HT1080 (cell line): ENCODE measurements around the gene SF3B2. TPM values are rescaled to one million over a fixed set of nuclear protein-coding genes. Genes with fewer than 3 reads are reported as not detected.
A peak's percentile ranks its signal among the peaks of the same experiment; 100 is the strongest.
"Not testable (repeated sequence)": the region's sequence is repeated elsewhere in the genome, so short reads cannot be mapped to it uniquely, and the experiment has no call there.

Experiments
- DNase-seq: peaks from one replicate; pipeline ENCODE4 v3.0.0-alpha.2; 2015; ENCODE audit warnings: low read depth
- polyA plus RNA-seq, 2 experiments: library from polyadenylated mRNA; depleted of rRNA; stranded (reverse); fragments of >200 nt; gene quantifications; 2 replicates each; pipeline ENCODE4 v1.2.3, GENCODE V29; 2015
- total RNA-seq: library from RNA; depleted of rRNA; stranded (reverse); fragments of >200 nt; shearing (Covaris generic); gene quantifications from 2 replicates; pipeline ENCODE4 v1.2.3, GENCODE V29; 2014; rRNA removed

The SF3B2 gene, protein sequence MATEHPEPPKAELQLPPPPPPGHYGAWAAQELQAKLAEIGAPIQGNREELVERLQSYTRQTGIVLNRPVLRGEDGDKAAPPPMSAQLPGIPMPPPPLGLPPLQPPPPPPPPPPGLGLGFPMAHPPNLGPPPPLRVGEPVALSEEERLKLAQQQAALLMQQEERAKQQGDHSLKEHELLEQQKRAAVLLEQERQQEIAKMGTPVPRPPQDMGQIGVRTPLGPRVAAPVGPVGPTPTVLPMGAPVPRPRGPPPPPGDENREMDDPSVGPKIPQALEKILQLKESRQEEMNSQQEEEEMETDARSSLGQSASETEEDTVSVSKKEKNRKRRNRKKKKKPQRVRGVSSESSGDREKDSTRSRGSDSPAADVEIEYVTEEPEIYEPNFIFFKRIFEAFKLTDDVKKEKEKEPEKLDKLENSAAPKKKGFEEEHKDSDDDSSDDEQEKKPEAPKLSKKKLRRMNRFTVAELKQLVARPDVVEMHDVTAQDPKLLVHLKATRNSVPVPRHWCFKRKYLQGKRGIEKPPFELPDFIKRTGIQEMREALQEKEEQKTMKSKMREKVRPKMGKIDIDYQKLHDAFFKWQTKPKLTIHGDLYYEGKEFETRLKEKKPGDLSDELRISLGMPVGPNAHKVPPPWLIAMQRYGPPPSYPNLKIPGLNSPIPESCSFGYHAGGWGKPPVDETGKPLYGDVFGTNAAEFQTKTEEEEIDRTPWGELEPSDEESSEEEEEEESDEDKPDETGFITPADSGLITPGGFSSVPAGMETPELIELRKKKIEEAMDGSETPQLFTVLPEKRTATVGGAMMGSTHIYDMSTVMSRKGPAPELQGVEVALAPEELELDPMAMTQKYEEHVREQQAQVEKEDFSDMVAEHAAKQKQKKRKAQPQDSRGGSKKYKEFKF
- total RNA-seq: 230 and 239 TPM in 2 replicates
- polyA plus RNA-seq (2015; cell fraction: cytosol; rRNA removed): 160 and 162 TPM in 2 replicates
- 304 and 323 TPM in 2 replicates for polyA plus RNA-seq (2015; cell fraction: nucleus; rRNA removed)

DNA sequence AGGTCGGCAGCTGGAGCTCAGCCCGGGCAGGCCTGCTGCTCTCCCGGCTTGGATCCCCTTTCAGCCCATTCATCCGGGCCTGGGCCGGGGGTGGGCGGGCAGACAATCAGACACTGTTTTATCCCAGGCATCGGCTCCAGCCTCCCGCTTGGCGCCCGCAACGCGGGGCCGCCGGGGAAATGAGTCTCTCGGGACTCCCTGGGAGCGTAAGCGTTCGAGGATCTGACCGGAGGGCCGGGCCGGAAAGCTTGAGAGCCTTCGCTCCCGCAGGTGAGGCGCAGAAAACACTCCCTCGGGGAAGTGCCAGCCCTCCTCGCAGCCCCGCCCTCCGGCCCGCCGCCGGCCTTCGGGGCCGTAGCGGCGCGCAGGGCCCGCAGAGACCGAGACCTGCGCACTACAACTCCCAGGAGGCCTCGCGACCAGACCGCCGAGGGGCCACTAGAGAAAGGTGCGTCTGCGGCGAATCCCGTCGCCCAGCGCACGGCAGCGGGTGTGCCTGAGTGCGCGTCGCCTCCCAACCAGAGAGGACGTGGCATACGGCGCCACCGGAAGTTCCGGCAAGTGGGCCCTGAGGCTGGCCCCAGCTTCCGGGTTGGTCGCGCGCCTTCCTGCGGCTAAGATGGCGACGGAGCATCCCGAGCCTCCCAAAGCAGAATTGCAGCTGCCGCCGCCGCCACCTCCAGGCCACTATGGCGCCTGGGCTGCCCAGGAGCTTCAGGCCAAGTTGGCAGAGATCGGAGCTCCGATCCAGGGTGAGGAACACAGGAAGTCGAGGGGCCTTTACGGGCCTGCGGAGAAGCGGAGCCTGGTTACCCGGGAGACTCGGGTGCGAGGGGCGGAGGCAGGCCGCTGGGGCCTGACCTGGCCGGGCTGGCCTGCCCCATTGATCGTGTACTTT, at the start of gene SF3B2:
TSS of gene SF3B2 (plus strand) at position 599 of the 898 bp plus-strand sequence. CDS start at position 620, 21 bp downstream.
- peak; percentile 99 for DNase-seq

DNA sequence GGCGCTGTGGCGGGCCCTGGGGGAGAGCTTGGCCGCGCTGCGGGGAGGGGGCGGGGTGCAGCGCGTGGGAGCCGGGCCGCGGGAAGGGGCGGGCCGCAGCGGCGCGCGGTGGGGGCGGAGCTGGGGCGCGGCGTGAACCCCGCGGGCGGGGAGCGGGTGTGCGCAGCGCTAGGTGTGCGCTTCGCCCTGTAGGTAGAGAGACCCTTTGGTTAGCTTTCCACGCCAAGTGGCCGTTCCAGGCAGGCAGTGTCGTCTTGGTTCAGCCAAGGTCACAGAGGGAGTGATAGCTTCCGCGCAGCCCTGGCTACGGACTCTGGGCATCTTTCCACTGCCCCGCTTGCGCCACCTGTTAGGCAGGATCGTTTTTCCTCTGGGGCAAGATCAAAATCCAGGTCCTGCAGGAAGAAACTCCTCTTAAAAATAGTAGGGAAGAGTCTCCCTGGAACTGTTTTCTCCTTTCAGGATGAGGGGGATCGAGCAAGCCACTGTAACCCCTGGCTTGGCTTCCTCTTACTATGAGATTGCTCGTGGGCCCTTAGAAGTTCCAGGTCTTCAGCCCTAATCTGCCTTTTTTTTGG, 49.4 kb upstream of the SF3B2 start:
- no peak for DNase-seq

DNA sequence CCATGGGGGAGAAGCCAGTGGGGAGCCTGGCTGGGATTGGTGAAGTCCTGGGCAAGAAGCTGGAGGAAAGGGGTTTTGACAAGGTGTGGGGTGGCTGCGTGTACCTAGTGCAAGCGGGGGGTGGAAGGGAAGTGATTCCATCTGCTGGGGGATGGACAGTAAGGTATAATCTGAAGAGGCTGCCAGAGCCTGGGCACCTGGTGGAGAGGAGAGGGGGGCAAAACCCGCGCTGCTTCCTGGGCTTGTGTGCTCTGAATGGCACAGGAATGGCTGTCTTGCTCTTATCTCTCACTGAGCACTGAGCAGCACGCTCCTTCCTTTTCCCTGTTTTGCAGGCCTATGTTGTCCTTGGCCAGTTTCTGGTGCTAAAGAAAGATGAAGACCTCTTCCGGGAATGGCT, 48.9 kb upstream of the SF3B2 start:
- no peak for DNase-seq

DNA sequence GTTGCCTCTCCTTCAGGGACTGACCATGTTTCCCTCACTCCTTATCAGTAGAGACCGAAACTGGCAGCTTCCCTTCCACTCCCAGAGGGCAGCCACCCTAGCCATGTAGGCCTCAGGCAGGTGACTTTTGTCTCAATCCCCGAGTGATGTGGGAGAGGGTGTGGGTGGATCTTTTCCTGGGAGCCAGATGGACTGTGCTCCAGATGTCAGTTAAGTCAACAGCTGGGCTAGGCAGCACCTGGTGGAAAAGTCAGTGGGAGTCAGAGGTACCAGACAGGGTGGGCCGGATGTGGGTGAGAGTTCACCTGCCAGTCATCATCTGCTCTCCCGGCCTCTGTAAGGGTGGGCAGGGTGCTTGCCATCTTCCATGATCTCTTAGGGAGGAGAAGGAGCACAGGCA, 48.0 kb upstream of the SF3B2 start:
- DNase-seq: no peak

DNA sequence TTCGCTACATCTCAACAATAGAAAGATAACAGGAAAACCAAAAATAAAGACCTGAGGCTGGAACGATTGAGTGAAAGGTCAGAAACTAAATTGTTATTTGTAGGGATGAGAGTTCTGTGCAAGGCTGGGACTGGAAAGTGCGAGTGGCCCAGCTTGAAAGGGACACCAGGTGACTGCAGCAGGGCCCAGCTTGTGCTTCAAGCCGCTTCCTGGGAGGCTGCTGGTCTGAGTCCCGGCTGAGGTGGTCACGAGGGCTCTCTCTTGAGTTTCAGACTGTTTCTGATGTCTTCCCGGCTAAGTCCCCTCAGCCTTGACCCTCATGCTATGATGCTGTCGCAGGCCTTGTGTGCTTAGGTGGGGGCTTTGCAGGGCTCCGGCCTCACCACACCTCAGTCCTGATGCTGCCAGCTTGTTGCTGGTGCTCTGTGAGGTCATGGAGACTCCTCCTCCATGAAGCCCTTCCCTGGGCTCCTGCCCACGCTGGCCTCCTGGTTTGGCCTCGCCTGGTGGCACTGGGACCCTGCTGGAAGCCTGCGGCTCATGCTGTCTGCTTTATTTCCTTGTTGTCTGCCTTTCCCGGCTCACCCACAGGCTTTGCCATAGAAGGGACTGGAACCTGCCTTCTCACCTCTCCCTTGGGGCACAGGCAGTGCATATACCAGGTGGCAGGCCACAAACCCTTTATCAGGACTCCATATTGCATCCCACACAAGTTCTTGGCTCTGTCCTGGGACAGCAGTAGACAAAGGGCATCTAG, 45.9 kb upstream of the SF3B2 start:
- DNase-seq: no peak

DNA sequence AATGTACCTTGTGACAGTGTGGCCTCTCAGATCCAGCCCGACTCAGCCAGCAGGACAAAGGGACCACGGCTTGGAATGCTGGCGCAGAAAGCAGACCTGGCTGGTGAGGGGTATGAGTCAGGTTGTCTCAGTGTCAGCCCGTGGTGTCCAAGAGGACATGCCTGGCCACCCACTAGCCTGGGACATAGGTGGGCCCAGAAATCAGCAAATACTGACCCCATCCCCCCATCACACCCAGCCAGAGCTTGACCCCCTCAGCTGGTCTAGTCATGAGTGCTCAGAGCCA, 45.3 kb upstream of the SF3B2 start:
- DNase-seq: no peak

DNA sequence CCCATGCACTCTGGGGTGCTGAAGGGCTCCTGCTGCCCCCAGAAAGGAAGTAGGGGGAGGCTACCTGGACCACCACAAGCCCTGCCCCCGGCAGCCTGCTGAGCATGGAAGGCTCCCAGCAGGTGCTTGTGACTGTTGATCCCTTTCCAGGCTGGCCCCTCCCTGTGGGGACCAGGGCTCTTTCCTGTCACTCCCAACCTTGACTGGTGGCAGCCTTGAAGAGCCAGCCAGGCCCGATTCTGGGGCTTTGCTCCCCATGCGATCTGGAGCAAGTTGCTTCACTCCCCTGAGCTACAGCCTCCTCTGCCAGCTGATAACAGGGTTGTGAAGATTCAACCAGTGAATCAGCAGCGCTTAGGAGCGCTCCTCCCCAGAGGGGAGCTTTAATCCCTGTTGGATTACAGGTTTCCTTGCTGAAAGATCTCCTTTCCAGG, 44.9 kb upstream of the SF3B2 start:
- no peak for DNase-seq

DNA sequence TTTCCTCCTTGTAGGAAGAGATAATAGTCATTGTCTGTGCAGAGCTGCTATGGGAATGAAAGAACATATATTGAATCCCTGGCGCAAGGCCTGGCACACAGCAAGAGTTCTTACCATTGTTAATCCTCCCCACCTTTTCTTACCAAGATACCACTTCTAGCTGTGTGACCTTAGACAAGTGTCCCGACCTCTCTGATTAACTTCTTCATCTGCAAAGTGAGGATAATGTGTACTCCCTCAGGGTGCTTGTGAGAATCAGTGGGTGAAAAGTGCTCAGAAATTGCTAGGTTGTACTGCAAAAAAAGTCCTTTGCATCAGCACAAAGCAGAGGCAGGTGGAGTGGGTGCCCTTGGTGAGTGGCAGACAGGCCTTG, 44.1 kb upstream of the SF3B2 start:
- no peak for DNase-seq

DNA sequence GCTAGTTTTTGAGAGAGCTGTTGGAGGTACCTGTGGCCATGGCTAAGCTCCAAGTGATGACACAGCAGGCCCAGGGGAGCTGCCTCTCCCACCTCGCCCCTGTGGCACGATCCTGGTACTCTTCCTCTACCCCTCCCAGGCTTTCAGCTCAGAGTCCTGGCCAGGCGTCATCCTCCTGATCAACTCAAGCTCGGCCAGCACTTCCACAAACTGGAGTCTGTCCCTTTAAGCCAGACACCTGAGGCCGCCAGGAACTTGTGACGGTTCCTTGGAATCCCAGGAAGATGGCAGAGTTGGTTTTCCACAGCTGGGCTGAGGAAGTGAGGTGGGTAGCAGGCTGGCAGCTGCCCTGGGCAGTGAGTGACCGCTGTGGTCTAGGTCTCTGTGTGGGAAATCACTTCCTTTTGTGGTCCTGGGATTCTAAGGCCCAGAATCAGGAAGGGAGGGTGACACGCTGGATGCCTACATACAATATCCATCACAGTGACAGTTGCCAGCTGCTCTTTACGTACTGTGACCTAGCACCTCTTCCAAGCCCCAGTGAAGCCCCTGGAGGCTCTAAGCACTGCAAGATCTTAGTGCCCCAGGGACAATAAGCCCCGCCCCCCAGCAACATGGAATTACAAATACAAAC, 43.6 kb upstream of the SF3B2 start:
- peak; percentile 80 for DNase-seq

DNA sequence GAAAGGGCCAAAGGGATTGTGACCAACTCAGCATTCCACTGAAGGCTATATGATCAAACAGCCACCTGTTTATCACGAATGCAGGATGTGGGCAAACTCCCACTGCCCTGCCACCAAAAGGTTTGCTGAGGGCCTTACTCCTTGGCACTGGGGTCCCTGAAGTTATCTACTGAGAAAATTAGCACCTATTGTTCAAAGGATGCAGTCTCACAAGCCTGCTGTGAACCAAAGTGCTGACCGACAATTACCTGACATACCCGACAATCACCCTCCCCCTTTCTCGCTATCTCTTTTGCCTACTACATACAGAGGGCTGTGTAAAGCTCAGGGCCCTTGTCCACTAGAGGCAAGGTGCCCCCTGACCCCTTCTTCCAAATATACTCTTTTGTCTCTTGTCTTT, 42.1 kb upstream of the SF3B2 start:
- DNase-seq: not testable (repeated sequence)

DNA sequence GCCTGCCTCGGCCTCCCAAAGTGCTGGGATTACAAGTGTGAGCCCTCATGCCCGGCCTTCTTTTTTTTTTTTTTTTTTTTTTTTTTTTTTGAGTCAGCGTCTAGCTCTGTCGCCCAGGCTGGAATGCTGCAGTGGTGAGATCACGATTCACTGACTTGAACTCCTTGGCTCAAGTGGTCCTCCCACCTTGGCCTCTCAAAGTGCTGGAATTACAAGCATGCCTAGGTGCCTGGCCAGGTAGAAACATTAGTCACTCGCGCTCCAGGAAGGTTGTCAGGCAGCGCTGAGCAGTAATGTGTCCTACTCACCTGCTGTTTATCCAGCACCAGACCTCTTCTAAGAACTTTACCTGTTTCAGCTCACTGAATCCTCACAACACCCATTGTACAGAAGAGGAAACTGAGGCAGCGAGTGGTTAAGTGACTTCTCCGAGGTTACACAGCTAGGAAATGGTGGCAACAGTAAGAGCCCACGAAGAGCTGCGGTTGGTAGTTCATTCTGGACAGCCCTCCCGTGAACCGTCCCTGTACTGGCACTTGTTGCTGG, 40.9 kb upstream of the SF3B2 start:
- DNase-seq: peak; percentile 48

DNA sequence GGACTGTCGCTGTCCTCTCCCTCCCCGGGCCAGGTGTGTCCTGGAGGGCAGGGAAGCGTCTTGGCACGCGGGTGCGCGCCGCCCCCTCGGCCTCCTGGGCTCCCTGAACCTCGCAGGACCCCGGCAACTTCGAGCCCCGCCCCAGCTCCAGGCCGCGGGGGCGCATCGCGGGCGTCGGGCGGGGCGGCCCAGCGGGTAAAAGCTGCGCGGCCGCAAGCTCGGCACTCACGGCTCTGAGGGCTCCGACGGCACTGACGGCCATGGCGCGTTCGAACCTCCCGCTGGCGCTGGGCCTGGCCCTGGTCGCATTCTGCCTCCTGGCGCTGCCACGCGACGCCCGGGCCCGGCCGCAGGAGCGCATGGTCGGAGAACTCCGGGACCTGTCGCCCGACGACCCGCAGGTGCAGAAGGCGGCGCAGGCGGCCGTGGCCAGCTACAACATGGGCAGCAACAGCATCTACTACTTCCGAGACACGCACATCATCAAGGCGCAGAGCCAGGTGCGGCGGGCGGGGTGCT, 40.3 kb upstream of the SF3B2 start, which contains the start of gene CST6:
TSS of gene CST6 (plus strand) at position 224 of the 519 bp plus-strand sequence. CDS start at position 261, 37 bp downstream.
- DNase-seq: no peak

DNA sequence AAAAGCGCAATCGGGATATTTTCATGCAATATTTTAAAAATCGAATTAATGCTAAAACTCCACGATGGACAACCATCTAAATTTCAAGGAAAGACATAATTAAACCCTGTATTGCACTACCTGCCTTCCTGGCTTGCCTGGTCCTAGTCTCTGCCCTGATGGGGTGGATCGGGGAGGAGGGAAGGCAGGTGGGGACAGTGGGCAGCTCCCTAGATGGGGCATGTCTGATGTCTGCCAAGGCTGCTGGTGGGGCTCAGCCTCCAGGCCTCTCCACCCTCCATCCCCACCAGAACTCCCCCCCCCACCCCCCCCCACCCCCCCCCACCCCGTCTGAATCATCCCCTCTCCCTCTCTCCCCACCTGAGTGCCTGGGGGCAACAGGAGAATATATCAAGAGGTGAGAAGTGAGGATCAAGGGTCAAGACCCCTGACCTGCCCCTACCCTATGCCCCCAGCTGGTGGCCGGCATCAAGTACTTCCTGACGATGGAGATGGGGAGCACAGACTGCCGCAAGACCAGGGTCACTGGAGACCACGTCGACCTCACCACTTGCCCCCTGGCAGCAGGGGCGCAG, 39.7 kb upstream of the SF3B2 start:
- DNase-seq: no peak

DNA sequence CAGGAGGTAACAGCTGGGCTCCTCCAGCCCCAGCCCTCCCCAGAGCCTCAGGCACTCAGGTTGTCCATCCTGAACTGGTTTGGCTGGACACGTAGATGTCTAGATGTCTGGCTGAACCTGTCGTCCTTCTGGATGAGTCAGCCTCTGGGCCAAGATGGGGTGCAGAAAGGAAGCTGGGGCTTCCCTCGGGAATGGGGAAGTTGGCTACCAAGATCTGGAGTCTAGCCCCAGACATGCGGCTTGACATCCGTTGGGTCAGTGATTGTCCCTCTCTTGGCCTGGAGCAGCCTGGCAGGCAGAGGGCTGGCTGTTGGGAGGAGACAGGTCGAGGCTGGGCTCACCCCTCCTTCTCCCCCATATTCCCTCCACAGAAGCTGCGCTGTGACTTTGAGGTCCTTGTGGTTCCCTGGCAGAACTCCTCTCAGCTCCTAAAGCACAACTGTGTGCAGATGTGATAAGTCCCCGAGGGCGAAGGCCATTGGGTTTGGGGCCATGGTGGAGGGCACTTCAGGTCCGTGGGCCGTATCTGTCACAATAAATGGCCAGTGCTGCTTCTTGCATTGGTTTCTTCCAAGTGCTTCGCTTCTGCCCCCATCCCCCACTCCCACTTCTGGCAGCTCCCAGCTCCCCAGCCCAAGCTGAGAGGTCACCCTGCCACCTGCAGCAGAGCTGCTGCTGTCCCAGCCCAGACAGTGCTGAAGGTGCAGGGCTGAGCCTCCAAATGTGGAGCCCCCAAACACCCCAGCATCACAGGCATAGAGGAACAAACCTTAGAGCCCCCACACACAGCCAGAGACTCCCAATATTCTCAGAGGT, 39.0 kb upstream of the SF3B2 start:
- no peak for DNase-seq

DNA sequence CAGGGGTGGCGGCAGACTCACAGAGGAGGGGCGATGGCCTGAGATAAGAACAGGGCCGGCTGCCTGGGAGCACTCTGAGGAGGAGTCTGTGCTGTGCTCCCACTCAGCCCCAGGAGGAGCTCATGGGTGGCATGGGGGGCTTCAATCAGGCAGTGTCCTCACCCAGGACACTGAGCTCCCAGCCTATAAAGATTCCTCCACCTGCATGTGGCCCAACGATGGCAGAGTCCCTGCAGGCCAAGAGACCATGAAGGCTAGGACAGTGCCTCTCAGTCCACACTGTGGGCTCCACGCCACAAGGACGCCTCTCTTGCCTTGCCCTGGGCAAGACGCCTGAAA, 38.4 kb upstream of the SF3B2 start:
- DNase-seq: no peak

DNA sequence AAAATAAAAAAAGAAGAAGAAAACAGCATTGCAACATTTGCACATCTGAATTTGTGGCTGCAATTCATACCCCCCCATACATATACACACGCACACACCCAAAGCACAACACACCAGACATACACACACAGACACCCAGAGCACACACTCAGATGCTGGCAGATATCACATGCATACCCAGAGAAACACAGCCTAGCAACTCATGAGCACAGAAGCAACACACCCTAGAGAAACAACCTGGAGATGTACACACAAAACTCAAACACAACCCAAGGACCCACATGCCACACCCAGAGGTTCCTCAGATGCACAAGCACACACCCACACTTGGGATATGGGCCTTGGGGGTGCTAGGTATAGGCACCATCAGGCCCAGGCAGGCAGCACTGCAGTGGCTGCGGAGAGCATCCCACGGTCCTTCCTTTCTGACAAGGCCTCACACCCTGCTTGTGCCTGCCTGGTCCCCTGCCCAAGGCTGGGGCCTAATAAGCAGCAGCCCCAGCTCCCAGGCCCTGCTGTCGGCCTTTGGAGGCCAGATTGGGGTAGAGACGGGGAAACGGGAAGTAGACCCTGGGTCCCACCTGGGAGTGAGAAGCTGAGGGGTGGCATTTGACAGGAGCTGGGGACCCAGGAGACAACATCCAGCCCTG, 37.2 kb upstream of the SF3B2 start:
- DNase-seq: no peak

DNA sequence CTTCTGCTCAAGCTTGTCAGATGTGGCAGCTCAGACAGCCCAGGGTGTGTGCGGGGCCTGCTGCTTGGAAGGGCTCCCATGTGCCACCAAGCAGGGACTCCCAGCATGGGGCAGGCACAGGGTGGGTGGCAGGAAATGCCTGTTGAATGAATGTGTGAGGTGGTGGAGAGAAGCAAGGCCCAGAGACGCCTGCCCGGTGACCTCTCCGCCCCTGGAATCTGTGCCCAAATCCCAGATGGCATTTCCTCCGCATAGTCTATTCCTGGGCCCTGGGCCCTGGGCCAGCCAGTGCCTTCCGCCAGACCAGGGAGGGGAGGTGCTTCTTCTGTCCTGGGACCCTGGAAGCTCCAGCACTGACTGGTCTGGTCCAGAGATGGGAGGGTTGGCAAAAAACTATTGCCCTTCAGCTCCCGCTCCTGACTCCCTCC, 36.7 kb upstream of the SF3B2 start:
- peak; percentile 97 for DNase-seq
